Endodermal cell (in vitro differentiated cells): Measurements from ENCODE around the gene ANKRD36. TPM values are rescaled to one million over a fixed set of nuclear protein-coding genes. Genes with fewer than 3 reads are reported as not detected.

Source experiments
- total RNA-seq, 2 donors: library from RNA; stranded (reverse); fragmentation: NEBNext Ultra II Directional in 1 of 2; extraction: Animal tissue kit (Norgen Biotek cat#: 25700) in 1 of 2; gene quantifications; 2 replicates in 1 of 2; 3 replicates in 1 of 2; pipeline ENCODE4 v1.2.1, GENCODE V29; 2021

Gene ANKRD36
- total RNA-seq, 2 donors from 2014 or later, result 26.8 to 44.8 TPM

Other genes starting within 250 kb of the ANKRD36 start
- gene SEMA4C, start 243.1 kb upstream of the ANKRD36 start, total RNA-seq, result 10 to 100 TPM; 82.5 to 92.1 TPM
- gene FAM178B, start 126.6 kb upstream of the ANKRD36 start, total RNA-seq, result under 1 TPM in 1 of 2 donors, not detected in 1; 0.55 TPM
- gene FAHD2B, start 18.3 kb upstream of the ANKRD36 start, total RNA-seq, result 10 to 100 TPM; 36.3 to 49.7 TPM